Measurements from ENCODE around the gene SLC7A4. TPM values are rescaled to one million over a fixed set of nuclear protein-coding genes. Genes with fewer than 3 reads are reported as not detected.
"Not testable (repeated sequence)": the region's sequence is repeated elsewhere in the genome, so short reads cannot be mapped to it uniquely, and the experiment has no call there.

SLC7A4 gene
- total RNA-seq, 1 donor from 2014 or later, result under 0.01 TPM

DNA sequence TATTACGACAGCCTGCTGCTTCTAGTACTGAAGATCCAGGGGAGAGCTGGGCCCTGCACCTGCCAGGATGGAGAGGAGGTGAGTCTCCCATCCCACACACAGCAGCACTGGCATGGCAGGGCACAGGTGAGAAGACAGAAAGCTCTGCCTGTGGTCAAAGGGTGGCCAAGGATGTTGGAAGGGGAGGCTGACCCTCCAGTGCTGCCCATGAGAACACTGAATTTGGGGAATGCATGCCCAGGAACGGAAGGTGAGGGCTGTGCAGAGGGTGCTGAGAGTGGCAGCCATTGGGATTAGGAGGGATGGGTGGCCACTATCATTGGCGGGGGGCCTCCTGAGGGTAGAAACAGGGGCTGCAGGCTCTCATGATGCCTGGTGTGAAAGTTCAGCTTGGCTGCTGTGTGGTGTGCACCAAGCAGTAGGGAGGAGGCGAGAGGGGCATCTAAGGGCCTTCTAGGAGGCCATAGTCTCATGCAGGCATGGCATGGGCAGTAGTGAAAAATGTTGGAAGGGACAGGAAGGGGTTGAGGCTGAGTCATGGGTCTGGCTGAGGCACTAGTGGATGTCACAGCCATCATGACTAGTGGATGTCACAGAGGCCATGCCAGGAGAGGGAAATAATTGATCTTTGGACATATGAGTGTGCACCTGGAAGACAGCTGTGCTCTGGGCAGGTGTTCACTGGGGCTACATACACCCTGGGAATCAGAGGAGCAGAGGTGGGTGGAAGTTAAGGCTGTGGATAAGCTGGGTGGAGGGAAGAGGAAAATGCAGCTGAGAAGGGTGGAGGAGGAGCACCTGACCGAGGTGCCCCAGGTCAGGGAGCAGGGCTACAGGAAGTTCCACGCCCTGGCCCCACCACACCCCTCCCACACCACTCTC, 10.9 kb upstream of the SLC7A4 start:
- no peak for DNase-seq (ENCODE audit: low read depth)
- no peak for FAIRE-seq
- TF ChIP-seq, protein P1, sequence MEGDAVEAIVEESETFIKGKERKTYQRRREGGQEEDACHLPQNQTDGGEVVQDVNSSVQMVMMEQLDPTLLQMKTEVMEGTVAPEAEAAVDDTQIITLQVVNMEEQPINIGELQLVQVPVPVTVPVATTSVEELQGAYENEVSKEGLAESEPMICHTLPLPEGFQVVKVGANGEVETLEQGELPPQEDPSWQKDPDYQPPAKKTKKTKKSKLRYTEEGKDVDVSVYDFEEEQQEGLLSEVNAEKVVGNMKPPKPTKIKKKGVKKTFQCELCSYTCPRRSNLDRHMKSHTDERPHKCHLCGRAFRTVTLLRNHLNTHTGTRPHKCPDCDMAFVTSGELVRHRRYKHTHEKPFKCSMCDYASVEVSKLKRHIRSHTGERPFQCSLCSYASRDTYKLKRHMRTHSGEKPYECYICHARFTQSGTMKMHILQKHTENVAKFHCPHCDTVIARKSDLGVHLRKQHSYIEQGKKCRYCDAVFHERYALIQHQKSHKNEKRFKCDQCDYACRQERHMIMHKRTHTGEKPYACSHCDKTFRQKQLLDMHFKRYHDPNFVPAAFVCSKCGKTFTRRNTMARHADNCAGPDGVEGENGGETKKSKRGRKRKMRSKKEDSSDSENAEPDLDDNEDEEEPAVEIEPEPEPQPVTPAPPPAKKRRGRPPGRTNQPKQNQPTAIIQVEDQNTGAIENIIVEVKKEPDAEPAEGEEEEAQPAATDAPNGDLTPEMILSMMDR (IDR thresholded peaks at IDR 0.05; ENCODE audit: insufficient read depth, low read length, severe bottlenecking), result no peak
- H3K27me3 ChIP-seq (ENCODE audit: control insufficient read depth, insufficient read depth, low read length), result no peaks in the 10 kb centered on the region
- no peaks in the 10 kb centered on the region for H3K36me3 ChIP-seq (ENCODE audit: control insufficient read depth, insufficient read depth, low read length)
- H3K4me3 ChIP-seq (ENCODE audit: low read depth, low read length), result no peak overlapping the region

DNA sequence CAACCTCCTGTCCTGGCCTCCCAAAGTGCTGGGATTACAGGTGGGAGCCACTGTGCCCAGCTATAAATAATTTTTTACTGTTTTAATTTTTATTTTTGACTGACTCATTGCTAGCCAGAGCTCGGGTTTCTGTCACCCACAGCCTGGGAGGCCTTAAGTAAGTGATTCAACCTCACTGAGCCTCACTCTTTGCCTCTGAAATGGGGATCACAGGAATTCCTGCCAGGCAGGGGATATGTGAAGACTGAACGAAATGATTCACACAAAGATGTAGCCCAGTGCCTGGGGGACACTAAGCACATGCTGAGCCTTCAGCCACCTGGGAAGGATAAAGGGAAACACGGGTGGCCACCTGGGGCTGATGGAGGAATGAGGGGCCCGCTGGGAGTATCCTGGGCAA, 9.6 kb upstream of the SLC7A4 start:
- Histone ChIP-seq H3K36me3 (ENCODE audit: control insufficient read depth, insufficient read depth, low read length) (no peaks in the 10 kb centered on the region), H3K4me3 (ENCODE audit: low read depth, low read length) (no peak overlapping the region), H3K27me3 (ENCODE audit: control insufficient read depth, insufficient read depth, low read length) (no peaks in the 10 kb centered on the region)
- peak; percentile 52 for DNase-seq (ENCODE audit: low read depth)
- FAIRE-seq, result no peak
- TF ChIP-seq, protein P1 (IDR thresholded peaks at IDR 0.05; ENCODE audit: insufficient read depth, low read length, severe bottlenecking), result no peak

DNA sequence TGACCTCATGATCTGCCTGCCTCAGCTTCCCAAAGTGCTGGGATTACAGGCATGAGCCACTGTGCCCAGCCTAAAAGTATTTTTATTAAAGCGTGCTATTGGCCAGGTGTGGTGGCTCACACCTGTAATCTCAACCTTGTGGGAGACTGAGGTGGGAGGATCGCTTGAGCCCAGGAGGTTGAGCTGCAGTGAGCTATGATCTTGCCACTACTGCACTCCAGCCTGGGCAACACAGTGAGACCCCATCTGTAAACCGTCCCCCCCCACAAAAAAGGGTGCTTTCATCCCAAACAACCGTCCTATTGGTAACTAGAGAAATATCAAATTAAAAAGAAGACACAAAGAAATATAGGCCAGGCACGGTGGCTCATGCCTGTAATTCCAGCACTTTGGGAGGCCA, 6.8 kb upstream of the SLC7A4 start:
- H3K36me3 ChIP-seq (ENCODE audit: control insufficient read depth, insufficient read depth, low read length); DNase-seq (ENCODE audit: low read depth); FAIRE-seq; H3K4me3 ChIP-seq (ENCODE audit: low read depth, low read length); H3K27me3 ChIP-seq (ENCODE audit: control insufficient read depth, insufficient read depth, low read length): not testable (repeated sequence)

DNA sequence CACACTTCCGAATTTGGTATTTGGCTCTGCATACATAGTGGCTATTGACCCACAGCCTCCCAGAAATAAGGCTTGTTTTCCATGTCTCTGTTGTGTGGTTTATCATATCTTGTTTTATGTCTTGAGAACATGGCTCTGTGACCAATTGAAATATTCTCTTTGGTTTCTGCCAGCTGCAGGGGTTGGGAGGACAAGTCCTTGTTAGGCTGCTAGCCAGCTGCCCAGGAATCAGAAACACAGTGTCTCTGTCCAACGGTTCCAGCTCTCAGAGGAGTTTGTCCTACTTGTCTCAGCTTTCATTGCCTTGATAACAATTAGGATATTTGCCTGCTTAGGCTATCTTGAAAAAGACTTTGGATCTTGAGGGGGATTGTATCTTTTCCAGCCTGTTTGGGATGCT, 6.0 kb upstream of the SLC7A4 start:
- no peak for FAIRE-seq
- no peak overlapping the region for H3K4me3 ChIP-seq (ENCODE audit: low read depth, low read length)
- H3K27me3 ChIP-seq (ENCODE audit: control insufficient read depth, insufficient read depth, low read length), result no peaks in the 10 kb centered on the region
- no peaks in the 10 kb centered on the region for H3K36me3 ChIP-seq (ENCODE audit: control insufficient read depth, insufficient read depth, low read length)
- no peak for DNase-seq (ENCODE audit: low read depth)
- TF ChIP-seq, protein P1 (IDR thresholded peaks at IDR 0.05; ENCODE audit: insufficient read depth, low read length, severe bottlenecking), result no peak

DNA sequence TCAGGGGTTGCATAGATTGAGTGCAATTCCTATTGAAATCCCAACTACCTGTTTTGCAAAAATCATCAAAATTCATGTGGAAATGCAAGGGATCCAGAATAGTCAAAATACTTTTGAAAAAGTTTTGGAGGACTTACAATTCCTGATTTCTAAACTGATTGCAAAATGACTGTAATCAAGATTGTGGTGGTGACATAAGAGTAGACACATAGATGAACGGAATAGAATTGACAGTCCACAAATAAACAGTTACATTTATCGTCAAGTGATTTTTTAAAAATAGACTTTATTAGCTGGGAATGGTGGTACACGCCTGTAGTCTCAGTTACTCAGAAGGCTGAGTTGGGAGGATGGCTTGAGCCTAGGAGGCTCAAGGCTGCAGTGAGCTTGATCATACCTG, 2.6 kb upstream of the SLC7A4 start:
- H3K27me3 ChIP-seq (ENCODE audit: control insufficient read depth, insufficient read depth, low read length), result peaks cover 2% of the 10 kb centered on the region
- DNase-seq (ENCODE audit: low read depth) (no peak), FAIRE-seq (no peak)
- no peak overlapping the region for H3K4me3 ChIP-seq (ENCODE audit: low read depth, low read length)
- no peaks in the 10 kb centered on the region for H3K36me3 ChIP-seq (ENCODE audit: control insufficient read depth, insufficient read depth, low read length)
- TF ChIP-seq, protein P1 (IDR thresholded peaks at IDR 0.05; ENCODE audit: insufficient read depth, low read length, severe bottlenecking), result no peak

DNA sequence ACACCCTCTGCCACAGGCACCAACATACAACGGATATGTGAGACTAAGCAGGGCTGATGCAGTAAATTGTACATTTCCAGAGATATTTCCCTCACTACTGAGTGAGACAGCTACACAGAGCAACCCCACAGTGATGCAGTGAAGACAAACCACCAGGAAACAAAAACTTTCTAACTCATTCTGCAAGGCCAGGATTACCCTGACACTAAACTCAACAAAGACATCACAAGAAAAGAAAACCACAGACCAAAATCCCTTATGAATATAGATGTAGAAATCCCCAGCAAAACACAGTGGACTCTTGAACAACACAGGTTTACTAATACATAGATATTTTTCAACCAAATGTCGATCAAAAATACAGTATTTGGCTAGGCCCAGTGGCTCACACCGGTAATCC, 1.5 kb upstream of the SLC7A4 start:
- TF ChIP-seq, protein P1 (IDR thresholded peaks at IDR 0.05; ENCODE audit: insufficient read depth, low read length, severe bottlenecking), result no peak
- DNase-seq (ENCODE audit: low read depth) (no peak), FAIRE-seq (peak; percentile 36)
- Histone ChIP-seq H3K4me3 (ENCODE audit: low read depth, low read length) (no peak overlapping the region), H3K36me3 (ENCODE audit: control insufficient read depth, insufficient read depth, low read length) (no peaks in the 10 kb centered on the region), H3K27me3 (ENCODE audit: control insufficient read depth, insufficient read depth, low read length) (peaks cover 2% of the 10 kb centered on the region)

All from bronchial epithelial cell (primary cell).